Measurements from ENCODE around the gene DLG2.
A peak's percentile ranks its signal among the peaks of the same experiment; 100 is the strongest.
"Not testable (repeated sequence)": the region's sequence is repeated elsewhere in the genome, so short reads cannot be mapped to it uniquely, and the experiment has no call there.

DLG2 gene

GRCh38 chr11:85431319-85431718 is 195.8 kb downstream of the DLG2 start:
- DNase-seq, result no peak

- no peak for DNase-seq
Observed at GRCh38 chr11:85423794-85424193, 203.3 kb downstream of the DLG2 start.

- peak; percentile 16 for DNase-seq
Observed at GRCh38 chr11:85423316-85423715, 203.8 kb downstream of the DLG2 start.

- DNase-seq, result no peak
Observed at GRCh38 chr11:85414175-85414574, 213.0 kb downstream of the DLG2 start.

GRCh38 chr11:85407648-85408047 is 219.5 kb downstream of the DLG2 start:
- no peak for DNase-seq

- DNase-seq, result no peak
Observed at GRCh38 chr11:85406841-85407240, 220.3 kb downstream of the DLG2 start.

- no peak for DNase-seq
Observed at GRCh38 chr11:85406316-85406715, 220.8 kb downstream of the DLG2 start.

- not testable (repeated sequence) for DNase-seq
Observed at GRCh38 chr11:85395515-85396055, 231.6 kb downstream of the DLG2 start.

- DNase-seq, result no peak
Observed at GRCh38 chr11:85394283-85394682, 232.9 kb downstream of the DLG2 start.

GRCh38 chr11:85391141-85391540 is 236.0 kb downstream of the DLG2 start:
- DNase-seq, result no peak

GRCh38 chr11:85385547-85385946 is 241.6 kb downstream of the DLG2 start:
- DNase-seq, result no peak

GRCh38 chr11:85385111-85385510 is 242.0 kb downstream of the DLG2 start:
- no peak for DNase-seq

GRCh38 chr11:85379066-85379465 is 248.1 kb downstream of the DLG2 start:
- no peak for DNase-seq

GRCh38 chr11:85377901-85378300 is 249.2 kb downstream of the DLG2 start:
- DNase-seq, result no peak

- no peak for DNase-seq
Observed at GRCh38 chr11:85359859-85360258, 267.3 kb downstream of the DLG2 start.

GRCh38 chr11:85355921-85356320 is 271.2 kb downstream of the DLG2 start:
- DNase-seq, result no peak

GRCh38 chr11:85349539-85349938 is 277.6 kb downstream of the DLG2 start:
- DNase-seq, result not testable (repeated sequence)

- no peak for DNase-seq
Observed at GRCh38 chr11:85348945-85349344, 278.2 kb downstream of the DLG2 start.

- no peak for DNase-seq
Observed at GRCh38 chr11:85347291-85347690, 279.9 kb downstream of the DLG2 start.

- DNase-seq, result no peak
Observed at GRCh38 chr11:85346484-85346883, 280.7 kb downstream of the DLG2 start.

GRCh38 chr11:85340846-85341245 is 286.3 kb downstream of the DLG2 start:
- not testable (repeated sequence) for DNase-seq

- no peak for DNase-seq
Observed at GRCh38 chr11:85318573-85318972, 308.6 kb downstream of the DLG2 start.

GRCh38 chr11:85316967-85317366 is 310.2 kb downstream of the DLG2 start:
- no peak for DNase-seq

- DNase-seq, result no peak
Observed at GRCh38 chr11:85313741-85314140, 313.4 kb downstream of the DLG2 start.

- DNase-seq, result no peak
Observed at GRCh38 chr11:85310479-85310878, 316.7 kb downstream of the DLG2 start.

GRCh38 chr11:85307366-85307765 is 319.8 kb downstream of the DLG2 start:
- DNase-seq, result no peak
